Testis (tissue), 2 donors: ENCODE data around the gene CASTOR1.

Experiments used
- POLR2A ChIP-seq: fragments of 450-650 bp; IDR thresholded peaks from one replicate; pipeline ENCODE4 v1.6.1; 2017; ENCODE audit warnings: antibody characterized with exemption, mild to moderate bottlenecking, moderate library complexity
- TF ChIP-seq, protein P1 (sequence below), 3 experiments: fragments of 450-650 bp in 2 of 3; fragments of 200-600 bp in 1 of 3; sonication (generic) in 1 of 3; IDR thresholded peaks; one replicate each; pipeline ENCODE4 v1.5.1; 2016 to 2019; ENCODE audit warnings: antibody characterized with exemption in 3 of 3, mild to moderate bottlenecking in 2 of 3, moderate library complexity in 1 of 3

DNA sequence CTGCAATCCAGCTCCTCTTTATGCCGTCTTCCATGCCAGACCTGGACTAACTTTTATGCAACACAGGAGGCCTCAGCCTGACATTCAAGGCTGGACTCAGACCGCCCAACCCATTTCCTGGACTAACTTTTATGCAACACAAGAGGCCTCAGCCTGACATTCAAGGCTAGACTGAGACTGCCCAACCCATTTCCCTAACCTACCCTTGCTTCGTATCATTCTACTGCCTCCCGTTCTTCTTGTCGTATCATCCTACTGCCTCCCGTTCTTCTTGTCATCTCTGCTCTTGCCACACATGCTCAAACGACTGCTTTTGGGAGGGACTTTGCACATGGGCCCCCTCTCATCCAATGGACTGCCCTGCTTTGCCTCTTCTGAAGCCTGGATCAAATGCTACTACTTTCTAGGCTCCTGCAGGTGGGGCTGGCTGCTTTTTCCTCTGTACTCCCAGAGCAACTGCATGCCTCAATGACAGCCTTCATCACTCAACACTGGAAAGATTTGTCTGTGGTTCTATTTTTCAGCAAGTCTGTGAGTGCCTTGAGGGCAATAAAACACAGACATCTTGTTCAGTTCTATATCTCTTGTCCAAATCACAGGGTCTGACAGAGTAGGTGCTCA lies 29.6 kb upstream of the CASTOR1 start:
- TF ChIP-seq, protein P1, sequence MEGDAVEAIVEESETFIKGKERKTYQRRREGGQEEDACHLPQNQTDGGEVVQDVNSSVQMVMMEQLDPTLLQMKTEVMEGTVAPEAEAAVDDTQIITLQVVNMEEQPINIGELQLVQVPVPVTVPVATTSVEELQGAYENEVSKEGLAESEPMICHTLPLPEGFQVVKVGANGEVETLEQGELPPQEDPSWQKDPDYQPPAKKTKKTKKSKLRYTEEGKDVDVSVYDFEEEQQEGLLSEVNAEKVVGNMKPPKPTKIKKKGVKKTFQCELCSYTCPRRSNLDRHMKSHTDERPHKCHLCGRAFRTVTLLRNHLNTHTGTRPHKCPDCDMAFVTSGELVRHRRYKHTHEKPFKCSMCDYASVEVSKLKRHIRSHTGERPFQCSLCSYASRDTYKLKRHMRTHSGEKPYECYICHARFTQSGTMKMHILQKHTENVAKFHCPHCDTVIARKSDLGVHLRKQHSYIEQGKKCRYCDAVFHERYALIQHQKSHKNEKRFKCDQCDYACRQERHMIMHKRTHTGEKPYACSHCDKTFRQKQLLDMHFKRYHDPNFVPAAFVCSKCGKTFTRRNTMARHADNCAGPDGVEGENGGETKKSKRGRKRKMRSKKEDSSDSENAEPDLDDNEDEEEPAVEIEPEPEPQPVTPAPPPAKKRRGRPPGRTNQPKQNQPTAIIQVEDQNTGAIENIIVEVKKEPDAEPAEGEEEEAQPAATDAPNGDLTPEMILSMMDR (IDR thresholded peaks at IDR 0.05), result no peak
- TF ChIP-seq POLR2A, result no peak
